Spleen (tissue), 11 donors: ENCODE measurements around the gene XPC. TPM values are rescaled to one million over a fixed set of nuclear protein-coding genes. Genes with fewer than 3 reads are reported as not detected.

ENCODE experiments used
- DNase-seq: peaks from one replicate; pipeline ENCODE4 v3.0.0-alpha.2; 2020
- H3K27ac ChIP-seq, 8 donors: fragments of 200-600 bp; sonication (generic) in 7 of 8; 1 replicate in 4 of 8; 2 replicates in 4 of 8; pipeline versions ENCODE4 v1.5.0 to v1.8.0; 2016 to 2021; ENCODE audit warnings: inconsistent platforms in 4 of 8, mild to moderate bottlenecking in 4 of 8, moderate library complexity in 1 of 8
- H3K27me3 ChIP-seq, 7 donors: fragments of 200-600 bp; sonication (generic) in 6 of 7; replicated peaks in 1 of 7; 1 replicate in 4 of 7; 2 replicates in 3 of 7; pipeline versions ENCODE4 v1.5.0 to v1.8.0; 2016 to 2021; ENCODE audit warnings: inconsistent platforms in 3 of 7, mild to moderate bottlenecking in 1 of 7
- H3K36me3 ChIP-seq, 6 donors: fragments of 200-600 bp; sonication (generic) in 5 of 6; 1 replicate in 4 of 6; 2 replicates in 2 of 6; pipeline versions ENCODE4 v1.5.0 to v1.8.0; 2016 to 2021; ENCODE audit warnings: inconsistent platforms in 2 of 6
- H3K4me1 ChIP-seq, 6 donors: fragments of 200-600 bp; sonication (generic) in 5 of 6; 1 replicate in 3 of 6; 2 replicates in 3 of 6; pipeline versions ENCODE4 v1.5.0 to v1.8.0; 2016 to 2021; ENCODE audit warnings: inconsistent platforms in 3 of 6
- H3K4me3 ChIP-seq, 8 donors: fragments of 200-600 bp; sonication (generic) in 7 of 8; 1 replicate in 4 of 8; 2 replicates in 4 of 8; pipeline versions ENCODE4 v1.5.0 to v1.8.0; 2016 to 2021; ENCODE audit warnings: inconsistent platforms in 4 of 8, mild to moderate bottlenecking in 4 of 8, moderate library complexity in 2 of 8
- H3K9me3 ChIP-seq, 8 donors: fragments of 200-600 bp; sonication (generic) in 7 of 8; 1 replicate in 4 of 8; 2 replicates in 4 of 8; pipeline versions ENCODE4 v1.5.0 to v1.8.0; 2016 to 2021; ENCODE audit warnings: inconsistent platforms in 4 of 8
- POLR2A ChIP-seq, 3 donors: fragments of 450-650 bp; IDR thresholded peaks; one replicate each; pipeline ENCODE4 v1.5.1; 2017; ENCODE audit warnings: antibody characterized with exemption in 3 of 3, mild to moderate bottlenecking in 1 of 3
- POLR2AphosphoS5 ChIP-seq, 3 donors: sonication (generic); formaldehyde crosslinking; IDR thresholded peaks; one replicate each; pipeline ENCODE4 v1.5.1; 2017; ENCODE audit warnings: antibody characterized with exemption in 3 of 3
- WGBS, 5 donors: extraction: QIAGEN DNeasy Blood & Tissue Kit in 3 of 5; methylation state at CpG; one replicate each; pipeline versions ENCODE4 v1.1.5 to v1.1.7; 2013 to 2018; 5-methylcytosine and 5-hydroxymethylcytosine counted together
- intact Hi-C: fragments of 100-400 bp; cut with DNase I; formaldehyde crosslinking; loops from one replicate; pipeline ENCODE4 v1.15.0; 2023; ENCODE audit warnings: low total_unique reads
- polyA plus RNA-seq, 3 donors: library from polyadenylated mRNA; stranded (reverse); fragments of 200-250 nt; gene quantifications; one replicate each; pipeline ENCODE4 v1.2.1, GENCODE V29; 2013
- total RNA-seq, 7 donors: library from RNA; depleted of rRNA in 3 of 7; stranded (reverse); fragments of >200 nt in 3 of 7; fragmentation: NEBNext Ultra II Directional in 4 of 7; extraction: Animal tissue kit (Norgen Biotek cat#: 25700) in 4 of 7; gene quantifications; one replicate each; pipeline versions ENCODE4 v1.1.0 to v1.2.1, GENCODE V29; 2016 to 2021
- TF ChIP-seq, protein P1 (sequence below), 11 experiments: fragments of 200-600 bp in 7 of 11; fragments of 450-650 bp in 4 of 11; sonication (generic) in 4 of 11; IDR thresholded peaks in 8 of 11; conservative IDR thresholded peaks in 3 of 11; 1 replicate in 7 of 11; 2 replicates in 4 of 11; pipeline versions ENCODE4 v1.4.0 to v1.8.0; 2016 to 2021; ENCODE audit warnings: antibody characterized with exemption in 11 of 11, inconsistent platforms in 4 of 11, mild to moderate bottlenecking in 1 of 11
- donor health status: healthy with polysubstance abuse.
- donor health status: DM: no; HTN: no; CAD: no; lungs with moderate emphysema.
- donor health status: DM: no; HTN: no; CAD: no.
- donor health status: Bipolar disorder and iron deficiency.
- donor health status: healthy.
- donor health status: DM: no; HTN: no; CAD: no.
- donor health status: DM: yes; HTN: yes; CAD: no.

Gene XPC
- total and polyA plus RNA-seq, 10 donors: 16.1 to 65.6 (median 47.3) TPM

- no peak for DNase-seq
- Histone ChIP-seq H3K4me3 (no peak overlapping the region), H3K4me1 (peaks cover 0 to 5% (median 0%) of the 10 kb centered on the region in 6 donors), H3K36me3 (peaks cover 5 to 99% (median 70%) of the 10 kb centered on the region in 6 donors), H3K9me3 (no peaks in the 10 kb centered on the region), H3K27ac (no peak overlapping the region), H3K27me3 (no peaks in the 10 kb centered on the region)
- intact Hi-C loops: no loop called here
- TF ChIP-seq, protein P1, sequence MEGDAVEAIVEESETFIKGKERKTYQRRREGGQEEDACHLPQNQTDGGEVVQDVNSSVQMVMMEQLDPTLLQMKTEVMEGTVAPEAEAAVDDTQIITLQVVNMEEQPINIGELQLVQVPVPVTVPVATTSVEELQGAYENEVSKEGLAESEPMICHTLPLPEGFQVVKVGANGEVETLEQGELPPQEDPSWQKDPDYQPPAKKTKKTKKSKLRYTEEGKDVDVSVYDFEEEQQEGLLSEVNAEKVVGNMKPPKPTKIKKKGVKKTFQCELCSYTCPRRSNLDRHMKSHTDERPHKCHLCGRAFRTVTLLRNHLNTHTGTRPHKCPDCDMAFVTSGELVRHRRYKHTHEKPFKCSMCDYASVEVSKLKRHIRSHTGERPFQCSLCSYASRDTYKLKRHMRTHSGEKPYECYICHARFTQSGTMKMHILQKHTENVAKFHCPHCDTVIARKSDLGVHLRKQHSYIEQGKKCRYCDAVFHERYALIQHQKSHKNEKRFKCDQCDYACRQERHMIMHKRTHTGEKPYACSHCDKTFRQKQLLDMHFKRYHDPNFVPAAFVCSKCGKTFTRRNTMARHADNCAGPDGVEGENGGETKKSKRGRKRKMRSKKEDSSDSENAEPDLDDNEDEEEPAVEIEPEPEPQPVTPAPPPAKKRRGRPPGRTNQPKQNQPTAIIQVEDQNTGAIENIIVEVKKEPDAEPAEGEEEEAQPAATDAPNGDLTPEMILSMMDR (IDR thresholded peaks at IDR 0.05 in 8 of 11, conservative IDR thresholded peaks at IDR 0.05 in 3 of 11): no peak
- TF ChIP-seq POLR2AphosphoS5 (IDR thresholded peaks at IDR 0.05): no peak
- TF ChIP-seq POLR2A (IDR thresholded peaks at IDR 0.05): no peak
- WGBS, 5 donors: 87 to 93% (median 91%) methylated on average over 5 of the region's 5 CpGs
These were observed 24.1 kb downstream of the XPC start for GRCh38 chr3:14154276-14154675.

DNA sequence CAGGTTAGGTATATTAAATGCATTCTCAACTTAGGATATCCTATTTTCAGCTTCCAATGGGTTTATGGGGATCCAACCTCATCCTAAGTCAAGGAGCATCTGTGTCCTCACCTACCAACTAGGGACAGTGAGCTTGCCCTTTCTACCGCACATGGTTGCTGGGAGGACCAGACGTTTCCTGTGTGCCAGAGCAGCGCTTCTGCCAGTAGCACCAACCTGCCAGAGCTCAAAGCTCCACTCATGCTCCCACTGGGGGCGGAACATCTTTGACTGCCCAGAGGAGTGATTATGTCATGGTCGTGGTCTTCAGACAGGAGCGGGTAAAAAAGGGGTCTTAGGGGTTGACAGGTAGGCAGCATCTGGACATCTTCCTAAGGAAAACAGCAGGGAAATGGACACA, 24.7 kb downstream of the XPC start:
- no peak overlapping the region for H3K4me3 ChIP-seq
- intact Hi-C loops: no loop called here
- 91 to 100% (median 95%) methylated on average over 6 of the region's 6 CpGs for WGBS, 5 donors
- no peak for DNase-seq
- peaks cover 5 to 99% (median 65%) of the 10 kb centered on the region in 6 donors for H3K36me3 ChIP-seq
- TF ChIP-seq POLR2A (IDR thresholded peaks at IDR 0.05): no peak
- TF ChIP-seq, protein P1 (IDR thresholded peaks at IDR 0.05 in 8 of 11, conservative IDR thresholded peaks at IDR 0.05 in 3 of 11): no peak
- TF ChIP-seq POLR2AphosphoS5 (IDR thresholded peaks at IDR 0.05): no peak
- peaks cover 0 to 5% (median 0%) of the 10 kb centered on the region in 6 donors for H3K4me1 ChIP-seq
- no peak overlapping the region for H3K27ac ChIP-seq
- no peaks in the 10 kb centered on the region for H3K9me3 ChIP-seq
- no peaks in the 10 kb centered on the region for H3K27me3 ChIP-seq

GRCh38 chr3:14152963-14153355, 25.4 kb downstream of the XPC start:
- H3K36me3 ChIP-seq: peaks cover 3 to 99% (median 63%) of the 10 kb centered on the region in 6 donors
- H3K27ac ChIP-seq: no peak overlapping the region
- WGBS, 5 donors: 94 to 96% (median 95%) methylated on average over 4 of the region's 4 CpGs
- peaks cover 0 to 5% (median 0%) of the 10 kb centered on the region in 6 donors for H3K4me1 ChIP-seq
- no peaks in the 10 kb centered on the region for H3K27me3 ChIP-seq
- TF ChIP-seq, protein P1 (IDR thresholded peaks at IDR 0.05 in 8 of 11, conservative IDR thresholded peaks at IDR 0.05 in 3 of 11): no peak
- no peak for TF ChIP-seq POLR2AphosphoS5 (IDR thresholded peaks at IDR 0.05)
- intact Hi-C loops: no loop called here
- no peak for DNase-seq
- H3K9me3 ChIP-seq: no peaks in the 10 kb centered on the region
- H3K4me3 ChIP-seq: no peak overlapping the region

DNA sequence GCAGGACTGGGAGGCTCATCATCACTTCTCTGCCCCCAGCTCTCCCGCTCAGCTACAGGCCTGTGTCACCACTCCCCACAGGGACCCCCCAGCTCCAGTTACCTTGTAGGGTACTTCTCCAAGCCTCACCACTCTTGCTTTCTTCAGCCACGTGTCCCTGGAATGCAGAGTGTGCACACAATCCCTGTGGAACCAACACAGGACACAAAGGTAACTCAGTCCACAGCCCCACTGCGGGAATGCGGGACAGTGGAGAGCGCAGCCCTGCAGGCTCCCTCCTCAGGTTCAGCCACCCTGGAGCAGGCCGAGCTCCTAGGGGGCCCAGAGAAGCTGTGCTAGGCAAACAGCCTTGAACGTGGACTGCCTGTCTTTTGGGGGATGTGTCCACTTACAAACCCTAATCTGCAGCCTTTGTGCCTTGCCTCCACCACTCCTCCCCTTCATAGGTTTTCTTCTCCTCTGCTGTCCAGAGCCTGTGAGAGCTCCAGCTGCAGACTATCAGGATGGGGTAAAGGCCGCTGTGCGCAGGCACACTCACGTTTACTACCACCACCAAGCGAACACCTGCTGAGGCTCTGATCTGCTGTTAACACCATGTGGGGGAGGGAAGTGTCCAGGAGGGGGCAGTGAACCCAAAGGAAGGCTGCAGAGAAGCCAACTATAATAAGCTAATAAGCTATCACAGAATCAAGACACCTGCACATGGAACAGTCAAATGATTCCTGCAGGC, 26.0 kb downstream of the XPC start:
- no peak for DNase-seq
- Histone ChIP-seq H3K4me1 (peaks cover 0 to 8% (median under 1%) of the 10 kb centered on the region in 6 donors), H3K36me3 (peaks cover 3 to 99% (median 63%) of the 10 kb centered on the region in 6 donors), H3K4me3 (no peak overlapping the region), H3K9me3 (no peaks in the 10 kb centered on the region), H3K27ac (no peak overlapping the region), H3K27me3 (no peaks in the 10 kb centered on the region)
- intact Hi-C loops: no loop called here
- 90 to 95% (median 91%) methylated on average over 8 to 11 of the region's 11 CpGs for WGBS, 5 donors
- TF ChIP-seq, protein P1 (IDR thresholded peaks at IDR 0.05 in 8 of 11, conservative IDR thresholded peaks at IDR 0.05 in 3 of 11): no peak
- TF ChIP-seq POLR2A (IDR thresholded peaks at IDR 0.05): no peak
- TF ChIP-seq POLR2AphosphoS5 (IDR thresholded peaks at IDR 0.05): peak in 1 of 3 donors; percentile 49
